HepG2 (cell line): Measurements from ENCODE around the gene EVA1A. TPM values are rescaled to one million over a fixed set of nuclear protein-coding genes. Genes with fewer than 3 reads are reported as not detected.
A peak's percentile ranks its signal among the peaks of the same experiment; 100 is the strongest.

Experiments used
- AKNA ChIP-seq: sonication (generic); formaldehyde crosslinking; IDR thresholded peaks from 2 replicates; pipeline ENCODE4 v1.4.0; 2020; ENCODE audit warnings: missing genetic modification reagents, borderline replicate concordance
- ARHGAP35 ChIP-seq: sonication (generic); formaldehyde crosslinking; IDR thresholded peaks from 2 replicates; pipeline ENCODE4 v1.9.0; 2022; ENCODE audit warnings: mild to moderate bottlenecking, inconsistent platforms, moderate library complexity, missing genetic modification reagents, borderline replicate concordance
- ATF4 ChIP-seq, 2 experiments: fragments of 450-650 bp in 1 of 2; sonication (generic) in 1 of 2; formaldehyde crosslinking; IDR thresholded peaks; 2 replicates each; pipeline versions ENCODE4 v1.5.0 to v1.8.0; 2020 to 2022; ENCODE audit warnings: mild to moderate bottlenecking in 1 of 2, missing genetic modification reagents in 1 of 2
- CHD2 ChIP-seq: IDR thresholded peaks from 2 replicates; pipeline ENCODE4 v1.6.1; 2011; ENCODE audit warnings: low read depth, low read length, improper control_type of control experiment
- CHD4 ChIP-seq: fragments of 200-600 bp; sonication (generic); IDR thresholded peaks from 2 replicates; pipeline ENCODE4 v1.7.0; 2017; ENCODE audit warnings: mild to moderate bottlenecking, low read length, borderline replicate concordance
- FOXA3 ChIP-seq: IDR thresholded peaks from 2 replicates; pipeline ENCODE4 v1.6.1; 2016; ENCODE audit warnings: missing genetic modification reagents, missing compliant biosample characterization
- KLF11 ChIP-seq: IDR thresholded peaks from 2 replicates; pipeline ENCODE4 v1.6.1; 2016; ENCODE audit warnings: missing compliant biosample characterization
- NONO ChIP-seq, 2 experiments: fragments of 450-650 bp in 1 of 2; sonication (generic) in 1 of 2; formaldehyde crosslinking in 1 of 2; IDR thresholded peaks in 1 of 2; conservative IDR thresholded peaks in 1 of 2; 2 replicates each; pipeline versions ENCODE4 v1.6.1 to v1.8.0; 2017 to 2022; ENCODE audit warnings: mild to moderate bottlenecking in 1 of 2, missing genetic modification reagents in 1 of 2, moderate library complexity in 1 of 2
- PAWR ChIP-seq: sonication (generic); formaldehyde crosslinking; IDR thresholded peaks from 2 replicates; pipeline ENCODE4 v1.4.0; 2020; ENCODE audit warnings: missing genetic modification reagents, mild to moderate bottlenecking, borderline replicate concordance
- SRSF1 ChIP-seq: fragments of 200-400 bp; formaldehyde crosslinking; optimal IDR thresholded peaks from 2 replicates; pipeline ENCODE3; 2017; ENCODE audit warnings: mild to moderate bottlenecking, low read depth, low read length, moderate library complexity
- SUZ12 ChIP-seq: fragments of 150-350 bp; IDR thresholded peaks from 2 replicates; pipeline ENCODE4 v1.6.1; 2014; ENCODE audit warnings: low read depth, low read length
- TRIM24 ChIP-seq: sonication (generic); formaldehyde crosslinking; IDR thresholded peaks from 2 replicates; pipeline ENCODE4 v1.8.0; 2022; ENCODE audit warnings: mild to moderate bottlenecking, missing genetic modification reagents
- ZNF33A ChIP-seq: sonication (generic); formaldehyde crosslinking; IDR thresholded peaks from 2 replicates; pipeline ENCODE4 v1.5.1; 2020; ENCODE audit warnings: missing genetic modification reagents, mild to moderate bottlenecking, moderate library complexity, borderline replicate concordance
- ZNF605 ChIP-seq: sonication (generic); formaldehyde crosslinking; IDR thresholded peaks from 2 replicates; pipeline ENCODE4 v1.8.0; 2022; ENCODE audit warnings: mild to moderate bottlenecking, missing genetic modification reagents
- ZNF747 ChIP-seq: sonication (generic); formaldehyde crosslinking; IDR thresholded peaks from 2 replicates; pipeline ENCODE4 v1.8.1; 2023; ENCODE audit warnings: missing genetic modification reagents, mild to moderate bottlenecking, borderline replicate concordance
- ZNF749 ChIP-seq: sonication (generic); formaldehyde crosslinking; IDR thresholded peaks from 2 replicates; pipeline ENCODE4 v1.8.0; 2022; ENCODE audit warnings: mild to moderate bottlenecking, missing genetic modification reagents, moderate library complexity, borderline replicate concordance
- polyA plus RNA-seq, 8 experiments: library from polyadenylated mRNA; depleted of rRNA in 3 of 8; stranded (reverse) in 7 of 8; unstranded in 1 of 8; fragments of >200 nt; fragmentation: Illumina TruSeq in 4 of 8; extraction: Trizol in 4 of 8; gene quantifications; 2 replicates each; pipeline versions ENCODE4 v1.2.1 to v1.2.3, GENCODE V29; 2011 to 2016; ENCODE audit warnings: low read depth in 4 of 8, missing spikeins in 1 of 8, mixed read lengths in 1 of 8; ENCODE audit not compliant: insufficient read depth in 1 of 8
- total RNA-seq, 5 experiments: library from RNA; depleted of rRNA; stranded (reverse); fragments of >200 nt; fragmentation: Illumina TruSeq; extraction: Trizol; gene quantifications; 2 replicates each; pipeline ENCODE4 v1.2.3, GENCODE V29; 2016; ENCODE audit warnings: low read depth in 1 of 5
- TF ChIP-seq, protein P1 (sequence below): sonication (generic); formaldehyde crosslinking; IDR thresholded peaks from 2 replicates; pipeline ENCODE4 v1.9.0; 2021; ENCODE audit warnings: missing genetic modification reagents, borderline replicate concordance

EVA1A gene
- total and polyA plus RNA-seq, 2 of the 13 experiments (the other 11 are each of a cell fraction or from before 2014, with no cell fraction given), result 57.5 to 57.8 TPM

GRCh38 chr2:75523313-75524275 lies 37.1 kb downstream of the EVA1A start (continued):
- no peak for TF ChIP-seq SUZ12
- TF ChIP-seq KLF11 (CRISPR knock-in tag), result peak; percentile 48; the same call in 1 of the 2 replicates
- TF ChIP-seq ZNF747 (CRISPR knock-in tag), result no peak
- no peak for TF ChIP-seq SRSF1
- no peak for TF ChIP-seq TRIM24
- TF ChIP-seq, protein P1, sequence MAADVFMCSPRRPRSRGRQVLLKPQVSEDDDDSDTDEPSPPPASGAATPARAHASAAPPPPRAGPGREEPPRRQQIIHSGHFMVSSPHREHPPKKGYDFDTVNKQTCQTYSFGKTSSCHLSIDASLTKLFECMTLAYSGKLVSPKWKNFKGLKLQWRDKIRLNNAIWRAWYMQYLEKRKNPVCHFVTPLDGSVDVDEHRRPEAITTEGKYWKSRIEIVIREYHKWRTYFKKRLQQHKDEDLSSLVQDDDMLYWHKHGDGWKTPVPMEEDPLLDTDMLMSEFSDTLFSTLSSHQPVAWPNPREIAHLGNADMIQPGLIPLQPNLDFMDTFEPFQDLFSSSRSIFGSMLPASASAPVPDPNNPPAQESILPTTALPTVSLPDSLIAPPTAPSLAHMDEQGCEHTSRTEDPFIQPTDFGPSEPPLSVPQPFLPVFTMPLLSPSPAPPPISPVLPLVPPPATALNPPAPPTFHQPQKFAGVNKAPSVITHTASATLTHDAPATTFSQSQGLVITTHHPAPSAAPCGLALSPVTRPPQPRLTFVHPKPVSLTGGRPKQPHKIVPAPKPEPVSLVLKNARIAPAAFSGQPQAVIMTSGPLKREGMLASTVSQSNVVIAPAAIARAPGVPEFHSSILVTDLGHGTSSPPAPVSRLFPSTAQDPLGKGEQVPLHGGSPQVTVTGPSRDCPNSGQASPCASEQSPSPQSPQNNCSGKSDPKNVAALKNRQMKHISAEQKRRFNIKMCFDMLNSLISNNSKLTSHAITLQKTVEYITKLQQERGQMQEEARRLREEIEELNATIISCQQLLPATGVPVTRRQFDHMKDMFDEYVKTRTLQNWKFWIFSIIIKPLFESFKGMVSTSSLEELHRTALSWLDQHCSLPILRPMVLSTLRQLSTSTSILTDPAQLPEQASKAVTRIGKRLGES (CRISPR knock-in tag), result no peak
- peak in 1 of 2 experiments; percentile 74; a peak in 2 of 4 replicates for TF ChIP-seq ATF4 (CRISPR knock-in tag; IDR thresholded peaks at IDR 0.05)
- no peak for TF ChIP-seq PAWR (CRISPR knock-in tag)
- TF ChIP-seq ARHGAP35 (CRISPR knock-in tag), result no peak
- no peak for TF ChIP-seq AKNA (CRISPR knock-in tag)
- TF ChIP-seq FOXA3, result peak; percentile 85
- no peak for TF ChIP-seq NONO (IDR thresholded peaks at IDR 0.05)
- 0 out of 2 replicates have a peak, but pooled peaks have one; percentile 65 for TF ChIP-seq NONO (CRISPR knock-in tag; conservative IDR thresholded peaks at IDR 0.05)
- TF ChIP-seq CHD2, result peak; percentile 41; the same call in 1 of the 2 replicates
- peak; percentile 40; the same call in 1 of the 2 replicates for TF ChIP-seq ZNF33A (CRISPR knock-in tag)
- no peak for TF ChIP-seq ZNF605 (CRISPR knock-in tag)
- peak; percentile 65 for TF ChIP-seq ZNF749 (CRISPR knock-in tag)
- no peak for TF ChIP-seq CHD4
